Measurements from ENCODE around the gene MYH6. TPM values are rescaled to one million over a fixed set of nuclear protein-coding genes. Genes with fewer than 3 reads are reported as not detected.

Gene MYH6
- total and polyA plus RNA-seq, 4 donors: 0.05 to 0.17 (median 0.06) TPM; not detected in 1

- Histone ChIP-seq H3K9ac (ENCODE audit: low read depth in 1 of 2, low read length in 2 of 2) (no peak overlapping the region), H3K36me3 (ENCODE audit: control insufficient read depth in 4 of 4, insufficient read depth in 3 of 4, low read depth in 1 of 4, low read length in 3 of 4) (no peaks in the 10 kb centered on the region), H3K27ac (ENCODE audit: low read depth in 1 of 2, low read length in 2 of 2) (no peak overlapping the region), H3K4me3 (ENCODE audit: low read depth in 1 of 3, low read length in 3 of 3) (no peak overlapping the region), H3K27me3 (ENCODE audit: control insufficient read depth in 4 of 4, insufficient read depth in 4 of 4, low read length in 3 of 4) (peaks cover 0 to 7% (median 5%) of the 10 kb centered on the region in 4 donors), H3K4me1 (ENCODE audit: control insufficient read depth in 4 of 4, insufficient read depth in 4 of 4, low read length in 3 of 4) (no peaks in the 10 kb centered on the region), H3K9me3 (ENCODE audit: control insufficient read depth in 4 of 4, low read length in 3 of 4) (no peaks in the 10 kb centered on the region)
- WGBS: 76% methylated on average over 14 of the region's 14 CpGs
- DNase-seq (ENCODE audit: low spot score): no peak
- TF ChIP-seq ATF3 (IDR thresholded peaks at IDR 0.05) (no peak), GABPA (IDR thresholded peaks at IDR 0.05 in 1 of 2, conservative IDR thresholded peaks at IDR 0.05 in 1 of 2) (no peak), CTCF (IDR thresholded peaks at IDR 0.05; ENCODE audit: low read depth, low read length, missing input control) (no peak), NR2F2 (IDR thresholded peaks at IDR 0.05) (no peak), FOXA2 (IDR thresholded peaks at IDR 0.05) (no peak), RAD21 (IDR thresholded peaks at IDR 0.05) (no peak), TAF1 (conservative IDR thresholded peaks at IDR 0.05) (no peak), JUND (IDR thresholded peaks at IDR 0.05) (no peak), HNF4G (IDR thresholded peaks at IDR 0.05) (no peak), ZBTB33 (IDR thresholded peaks at IDR 0.05) (no peak), RXRA (IDR thresholded peaks at IDR 0.05) (no peak), EGR1 (IDR thresholded peaks at IDR 0.05; ENCODE audit: low read depth in 2 of 2) (no peak)
- TF ChIP-seq, protein P1, sequence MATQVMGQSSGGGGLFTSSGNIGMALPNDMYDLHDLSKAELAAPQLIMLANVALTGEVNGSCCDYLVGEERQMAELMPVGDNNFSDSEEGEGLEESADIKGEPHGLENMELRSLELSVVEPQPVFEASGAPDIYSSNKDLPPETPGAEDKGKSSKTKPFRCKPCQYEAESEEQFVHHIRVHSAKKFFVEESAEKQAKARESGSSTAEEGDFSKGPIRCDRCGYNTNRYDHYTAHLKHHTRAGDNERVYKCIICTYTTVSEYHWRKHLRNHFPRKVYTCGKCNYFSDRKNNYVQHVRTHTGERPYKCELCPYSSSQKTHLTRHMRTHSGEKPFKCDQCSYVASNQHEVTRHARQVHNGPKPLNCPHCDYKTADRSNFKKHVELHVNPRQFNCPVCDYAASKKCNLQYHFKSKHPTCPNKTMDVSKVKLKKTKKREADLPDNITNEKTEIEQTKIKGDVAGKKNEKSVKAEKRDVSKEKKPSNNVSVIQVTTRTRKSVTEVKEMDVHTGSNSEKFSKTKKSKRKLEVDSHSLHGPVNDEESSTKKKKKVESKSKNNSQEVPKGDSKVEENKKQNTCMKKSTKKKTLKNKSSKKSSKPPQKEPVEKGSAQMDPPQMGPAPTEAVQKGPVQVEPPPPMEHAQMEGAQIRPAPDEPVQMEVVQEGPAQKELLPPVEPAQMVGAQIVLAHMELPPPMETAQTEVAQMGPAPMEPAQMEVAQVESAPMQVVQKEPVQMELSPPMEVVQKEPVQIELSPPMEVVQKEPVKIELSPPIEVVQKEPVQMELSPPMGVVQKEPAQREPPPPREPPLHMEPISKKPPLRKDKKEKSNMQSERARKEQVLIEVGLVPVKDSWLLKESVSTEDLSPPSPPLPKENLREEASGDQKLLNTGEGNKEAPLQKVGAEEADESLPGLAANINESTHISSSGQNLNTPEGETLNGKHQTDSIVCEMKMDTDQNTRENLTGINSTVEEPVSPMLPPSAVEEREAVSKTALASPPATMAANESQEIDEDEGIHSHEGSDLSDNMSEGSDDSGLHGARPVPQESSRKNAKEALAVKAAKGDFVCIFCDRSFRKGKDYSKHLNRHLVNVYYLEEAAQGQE (IDR thresholded peaks at IDR 0.05): no peak
- TF ChIP-seq, protein P2, sequence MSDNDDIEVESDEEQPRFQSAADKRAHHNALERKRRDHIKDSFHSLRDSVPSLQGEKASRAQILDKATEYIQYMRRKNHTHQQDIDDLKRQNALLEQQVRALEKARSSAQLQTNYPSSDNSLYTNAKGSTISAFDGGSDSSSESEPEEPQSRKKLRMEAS (IDR thresholded peaks at IDR 0.05): no peak
These were observed 2.0 kb upstream of the MYH6 start for GRCh38 chr14:23409966-23410635.

GRCh38 chr14:23409475-23409874 lies 1.4 kb upstream of the MYH6 start:
- Histone ChIP-seq H3K9ac (ENCODE audit: low read depth in 1 of 2, low read length in 2 of 2) (no peak overlapping the region), H3K27ac (ENCODE audit: low read depth in 1 of 2, low read length in 2 of 2) (no peak overlapping the region), H3K27me3 (ENCODE audit: control insufficient read depth in 4 of 4, insufficient read depth in 4 of 4, low read length in 3 of 4) (peaks cover 0 to 10% (median 5%) of the 10 kb centered on the region in 4 donors), H3K4me1 (ENCODE audit: control insufficient read depth in 4 of 4, insufficient read depth in 4 of 4, low read length in 3 of 4) (no peaks in the 10 kb centered on the region), H3K4me3 (ENCODE audit: low read depth in 1 of 3, low read length in 3 of 3) (no peak overlapping the region), H3K36me3 (ENCODE audit: control insufficient read depth in 4 of 4, insufficient read depth in 3 of 4, low read depth in 1 of 4, low read length in 3 of 4) (no peaks in the 10 kb centered on the region), H3K9me3 (ENCODE audit: control insufficient read depth in 4 of 4, low read length in 3 of 4) (no peaks in the 10 kb centered on the region)
- WGBS: 76% methylated on average over 2 of the region's 2 CpGs
- DNase-seq (ENCODE audit: low spot score): no peak
- TF ChIP-seq FOXA1 (IDR thresholded peaks at IDR 0.05) (no peak), EGR1 (IDR thresholded peaks at IDR 0.05; ENCODE audit: low read depth in 2 of 2) (no peak), FOXA2 (IDR thresholded peaks at IDR 0.05) (no peak), RAD21 (IDR thresholded peaks at IDR 0.05) (no peak), ZBTB33 (IDR thresholded peaks at IDR 0.05) (no peak), GABPA (IDR thresholded peaks at IDR 0.05 in 1 of 2, conservative IDR thresholded peaks at IDR 0.05 in 1 of 2) (no peak), RXRA (IDR thresholded peaks at IDR 0.05) (no peak), NR2F2 (IDR thresholded peaks at IDR 0.05) (no peak), SP1 (IDR thresholded peaks at IDR 0.05) (no peak), HNF4A (conservative IDR thresholded peaks at IDR 0.05) (no peak)
- TF ChIP-seq, protein P1 (IDR thresholded peaks at IDR 0.05): no peak

All from liver (tissue), 9 donors.